K562 (cell line): ENCODE measurements around the gene IL4I1. TPM values are rescaled to one million over a fixed set of nuclear protein-coding genes. Genes with fewer than 3 reads are reported as not detected.

ENCODE experiments used
- ATF1 ChIP-seq, 2 experiments: fragments of 450-650 bp in 1 of 2; IDR thresholded peaks; 2 replicates each; pipeline ENCODE4 v1.6.1; 2016; ENCODE audit warnings: missing compliant biosample characterization in 1 of 2, missing genetic modification characterization in 1 of 2
- BDP1 ChIP-seq: IDR thresholded peaks from 3 replicates; pipeline ENCODE4 v1.6.1; 2011; ENCODE audit not compliant: insufficient read length, insufficient read depth
- CBFA2T3 ChIP-seq: fragments of 450-650 bp; IDR thresholded peaks from 2 replicates; pipeline ENCODE4 v1.6.1; 2017
- CREB1 ChIP-seq, 2 experiments: sonication (generic) in 1 of 2; formaldehyde crosslinking in 1 of 2; IDR thresholded peaks; 2 replicates each; pipeline versions ENCODE4 v1.6.1 to v1.8.0; 2012 to 2022; ENCODE audit warnings: inconsistent platforms in 1 of 2, mild to moderate bottlenecking in 1 of 2, missing genetic modification reagents in 1 of 2, moderate library complexity in 1 of 2
- CTCF ChIP-seq, 3 experiments: IDR thresholded peaks in 2 of 3; conservative IDR thresholded peaks in 1 of 3; 2 replicates each; pipeline ENCODE4 v1.5.1; 2011 to 2012; ENCODE audit warnings: low read length in 3 of 3, mild to moderate bottlenecking in 3 of 3, control low read depth in 2 of 3, improper control_type of control experiment in 1 of 3, inconsistent platforms in 1 of 3, low read depth in 1 of 3, mixed read lengths in 1 of 3, moderate library complexity in 1 of 3; ENCODE audit not compliant: insufficient read depth in 2 of 3
- E2F1 ChIP-seq: sonication (generic); formaldehyde crosslinking; IDR thresholded peaks from 2 replicates; pipeline ENCODE4 v1.8.1; 2023; ENCODE audit warnings: mild to moderate bottlenecking, missing genetic modification reagents, moderate library complexity
- GTF2E2 ChIP-seq: fragments of 200-800 bp; sonication (Bioruptor generic); IDR thresholded peaks from 2 replicates; pipeline ENCODE4 v1.6.1; 2016; ENCODE audit warnings: missing genetic modification characterization, missing compliant biosample characterization
- HNRNPL ChIP-seq: fragments of 200-400 bp; formaldehyde crosslinking; IDR thresholded peaks from 2 replicates; pipeline ENCODE4 v1.6.1; 2017; ENCODE audit warnings: low read depth, mild to moderate bottlenecking, low read length
- ILK ChIP-seq: fragments of 450-650 bp; IDR thresholded peaks from 2 replicates; pipeline ENCODE4 v1.6.1; 2016; ENCODE audit warnings: missing genetic modification characterization, low read depth, mild to moderate bottlenecking, missing compliant biosample characterization, moderate library complexity, borderline replicate concordance
- KDM4B ChIP-seq, 2 experiments: fragments of 450-650 bp in 1 of 2; sonication (generic) in 1 of 2; IDR thresholded peaks; 2 replicates each; pipeline ENCODE4 v1.6.1; 2016 to 2017; ENCODE audit warnings: borderline replicate concordance in 2 of 2, antibody characterized with exemption in 1 of 2, low read depth in 1 of 2, mild to moderate bottlenecking in 1 of 2
- RHOXF2B ChIP-seq: fragments of 250-450 bp; sonication (Bioruptor Pico); conservative IDR thresholded peaks from 2 replicates; pipeline ENCODE4 v1.5.1; 2021
- SAFB ChIP-seq: fragments of 200-400 bp; formaldehyde crosslinking; IDR thresholded peaks from 2 replicates; pipeline ENCODE4 v1.6.1; 2017; ENCODE audit warnings: low read depth, low read length, borderline replicate concordance
- ZBTB8A ChIP-seq: fragments of 450-650 bp; IDR thresholded peaks from 2 replicates; pipeline ENCODE4 v1.6.1; 2018; ENCODE audit warnings: mild to moderate bottlenecking, moderate library complexity; ENCODE audit not compliant: partially characterized antibody
- ZFP36 ChIP-seq: fragments of 150-350 bp; IDR thresholded peaks from 2 replicates; pipeline ENCODE4 v1.6.1; 2018; ENCODE audit warnings: low read length, low read depth; ENCODE audit not compliant: partially characterized antibody
- ZNF165 ChIP-seq: fragments of 250-450 bp; sonication (Bioruptor Pico); IDR thresholded peaks from 2 replicates; pipeline ENCODE4 v1.4.0; 2020; ENCODE audit warnings: borderline replicate concordance
- ZNF24 ChIP-seq: fragments of 450-650 bp; IDR thresholded peaks from 2 replicates; pipeline ENCODE4 v1.6.1; 2016
- ZNF778 ChIP-seq: fragments of 450-650 bp; formaldehyde crosslinking; IDR thresholded peaks from 2 replicates; pipeline ENCODE4 v1.4.0; 2020; ENCODE audit warnings: mild to moderate bottlenecking, moderate library complexity
- ZNF780A ChIP-seq: fragments of 250-450 bp; sonication (Bioruptor Pico); IDR thresholded peaks from 2 replicates; pipeline ENCODE4 v1.5.0; 2021; ENCODE audit warnings: mild to moderate bottlenecking
- ZNF785 ChIP-seq: fragments of 250-450 bp; sonication (Bioruptor Pico); IDR thresholded peaks from 2 replicates; pipeline ENCODE4 v1.4.0; 2020; ENCODE audit warnings: mild to moderate bottlenecking
- ZSCAN32 ChIP-seq: fragments of 450-650 bp; formaldehyde crosslinking; IDR thresholded peaks from 2 replicates; pipeline ENCODE4 v1.4.0; 2020; ENCODE audit warnings: mild to moderate bottlenecking, moderate library complexity
- polyA plus RNA-seq, 8 experiments: library from polyadenylated mRNA; depleted of rRNA in 4 of 8; stranded (reverse) in 5 of 8; unstranded in 3 of 8; fragments of >200 nt; fragmentation: Nextera tagmentation in 2 of 8; fragmentation: Illumina TruSeq in 1 of 8; extraction: Ambion mirVana in 2 of 8; extraction: Trizol in 1 of 8; gene quantifications; 2 replicates each; pipeline versions ENCODE4 v1.2.1 to v1.2.3, GENCODE V29; 2011 to 2014; ENCODE audit warnings: inconsistent platforms in 1 of 8, missing spikeins in 1 of 8
- total RNA-seq, 7 experiments: library from RNA; depleted of rRNA in 6 of 7; stranded (reverse); fragments of >200 nt in 6 of 7; fragmentation: Illumina TruSeq in 2 of 7; extraction: Trizol in 2 of 7; gene quantifications; 2 replicates each; pipeline versions ENCODE4 v1.2.1 to v1.2.3, GENCODE V29; 2011 to 2021; ENCODE audit warnings: low replicate concordance in 1 of 7
- TF ChIP-seq, protein P1 (sequence below): fragments of 250-450 bp; sonication (Bioruptor Pico); IDR thresholded peaks from 2 replicates; pipeline ENCODE4 v1.6.1; 2021; ENCODE audit warnings: mild to moderate bottlenecking
- TF ChIP-seq, protein P2 (sequence below), 2 experiments: fragments of 250-450 bp in 1 of 2; fragments of 450-650 bp in 1 of 2; sonication (Bioruptor Pico) in 1 of 2; IDR thresholded peaks; 2 replicates each; pipeline versions ENCODE4 v1.6.1 to v1.8.0; 2016 to 2021; ENCODE audit warnings: mild to moderate bottlenecking in 2 of 2, moderate library complexity in 2 of 2, missing compliant biosample characterization in 1 of 2, missing genetic modification characterization in 1 of 2
- TF ChIP-seq, protein P3 (sequence below): fragments of 200-400 bp; formaldehyde crosslinking; IDR thresholded peaks from 2 replicates; pipeline ENCODE4 v1.6.1; 2017; ENCODE audit warnings: mild to moderate bottlenecking, low read depth, low read length, moderate library complexity

The IL4I1 gene
- total and polyA plus RNA-seq, 9 of the 15 experiments (the other 6 are each of a cell fraction or from before 2014, with no cell fraction given) = 0.06 to 0.95 (median 0.43) TPM; not detected in 2

DNA sequence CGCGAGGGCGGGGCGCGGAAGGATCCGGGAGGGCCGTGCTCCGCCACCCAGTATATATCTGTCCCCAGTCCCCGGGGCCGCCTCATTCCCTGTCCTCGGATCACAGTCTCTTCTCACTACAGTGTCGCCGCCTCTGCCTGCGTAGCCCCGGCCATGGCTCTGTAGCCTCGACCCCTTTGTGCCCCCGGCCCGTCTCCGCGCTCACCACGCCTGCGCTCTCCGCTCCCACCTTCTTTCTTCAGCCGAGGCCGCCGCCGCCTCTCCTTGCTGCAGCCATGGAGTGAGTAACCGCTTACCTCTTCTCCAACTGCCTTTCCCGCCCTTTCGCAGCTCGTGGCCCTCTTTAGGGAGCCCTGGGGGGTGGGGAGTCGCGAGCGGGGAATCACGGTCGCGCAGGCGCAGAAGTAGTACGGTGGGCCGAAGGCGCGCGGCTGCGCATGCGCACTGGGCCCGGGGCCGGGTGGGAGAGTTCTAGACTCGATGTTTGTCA, 32.5 kb upstream of the IL4I1 start, which contains the start of the genes ATF5 and NUP62 (continued):
- TF ChIP-seq GTF2E2 (tag) = peak; percentile 97
- TF ChIP-seq KDM4B (IDR thresholded peaks at IDR 0.05; ENCODE audit: borderline replicate concordance in 2 of 2, low read depth in 1 of 2) = no peak; a peak in 1 of 4 replicates
- TF ChIP-seq ZSCAN32 (CRISPR knock-in tag) = peak; percentile 6; the same call in 1 of the 2 replicates
- TF ChIP-seq, protein P1, sequence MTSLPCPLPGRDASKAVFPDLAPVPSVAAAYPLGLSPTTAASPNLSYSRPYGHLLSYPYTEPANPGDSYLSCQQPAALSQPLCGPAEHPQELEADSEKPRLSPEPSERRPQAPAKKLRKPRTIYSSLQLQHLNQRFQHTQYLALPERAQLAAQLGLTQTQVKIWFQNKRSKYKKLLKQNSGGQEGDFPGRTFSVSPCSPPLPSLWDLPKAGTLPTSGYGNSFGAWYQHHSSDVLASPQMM (CRISPR knock-in tag) = no peak
- no peak for TF ChIP-seq ZNF24
- no peak for TF ChIP-seq ILK (tag)
- no peak for TF ChIP-seq ZNF778
- TF ChIP-seq ATF1 (CRISPR knock-in tag; IDR thresholded peaks at IDR 0.05) = no peak
- no peak for TF ChIP-seq ATF1 (tag; IDR thresholded peaks at IDR 0.05)
- TF ChIP-seq, protein P2, sequence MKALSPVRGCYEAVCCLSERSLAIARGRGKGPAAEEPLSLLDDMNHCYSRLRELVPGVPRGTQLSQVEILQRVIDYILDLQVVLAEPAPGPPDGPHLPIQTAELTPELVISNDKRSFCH (CRISPR knock-in tag; IDR thresholded peaks at IDR 0.05) = no peak
- TF ChIP-seq, protein P2 (tag; IDR thresholded peaks at IDR 0.05) = peak; percentile 74; the same call in 1 of the 2 replicates
- no peak for TF ChIP-seq ZNF780A (CRISPR knock-in tag)
- TF ChIP-seq ZFP36 = peak; percentile 3
- no peak for TF ChIP-seq ZNF785 (CRISPR knock-in tag)
- TF ChIP-seq BDP1 = no peak
- no peak for TF ChIP-seq HNRNPL
- 0 out of 2 replicates have a peak, but pooled peaks have one; percentile 20 for TF ChIP-seq CREB1 (IDR thresholded peaks at IDR 0.05)
- TF ChIP-seq CREB1 (CRISPR knock-in tag; IDR thresholded peaks at IDR 0.05) = no peak
- peak; percentile 88 for TF ChIP-seq E2F1 (CRISPR knock-in tag)
- TF ChIP-seq, protein P3, sequence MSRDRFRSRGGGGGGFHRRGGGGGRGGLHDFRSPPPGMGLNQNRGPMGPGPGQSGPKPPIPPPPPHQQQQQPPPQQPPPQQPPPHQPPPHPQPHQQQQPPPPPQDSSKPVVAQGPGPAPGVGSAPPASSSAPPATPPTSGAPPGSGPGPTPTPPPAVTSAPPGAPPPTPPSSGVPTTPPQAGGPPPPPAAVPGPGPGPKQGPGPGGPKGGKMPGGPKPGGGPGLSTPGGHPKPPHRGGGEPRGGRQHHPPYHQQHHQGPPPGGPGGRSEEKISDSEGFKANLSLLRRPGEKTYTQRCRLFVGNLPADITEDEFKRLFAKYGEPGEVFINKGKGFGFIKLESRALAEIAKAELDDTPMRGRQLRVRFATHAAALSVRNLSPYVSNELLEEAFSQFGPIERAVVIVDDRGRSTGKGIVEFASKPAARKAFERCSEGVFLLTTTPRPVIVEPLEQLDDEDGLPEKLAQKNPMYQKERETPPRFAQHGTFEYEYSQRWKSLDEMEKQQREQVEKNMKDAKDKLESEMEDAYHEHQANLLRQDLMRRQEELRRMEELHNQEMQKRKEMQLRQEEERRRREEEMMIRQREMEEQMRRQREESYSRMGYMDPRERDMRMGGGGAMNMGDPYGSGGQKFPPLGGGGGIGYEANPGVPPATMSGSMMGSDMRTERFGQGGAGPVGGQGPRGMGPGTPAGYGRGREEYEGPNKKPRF = no peak
- no peak for TF ChIP-seq CBFA2T3
- 0 out of 2 replicates have a peak, but pooled peaks have one; percentile 51 for TF ChIP-seq SAFB
- TF ChIP-seq ZNF165 (CRISPR knock-in tag) = no peak
- TF ChIP-seq CTCF (IDR thresholded peaks at IDR 0.05 in 2 of 3, conservative IDR thresholded peaks at IDR 0.05 in 1 of 3; ENCODE audit: insufficient read depth in 2 of 3, low read depth in 1 of 3, low read length in 3 of 3) = no peak
- TF ChIP-seq ZBTB8A = no peak
- no peak for TF ChIP-seq RHOXF2B (CRISPR knock-in tag)
